ENCODE measurements around the gene JMJD4.
A peak's percentile ranks its signal among the peaks of the same experiment; 100 is the strongest.

Gene JMJD4

DNA sequence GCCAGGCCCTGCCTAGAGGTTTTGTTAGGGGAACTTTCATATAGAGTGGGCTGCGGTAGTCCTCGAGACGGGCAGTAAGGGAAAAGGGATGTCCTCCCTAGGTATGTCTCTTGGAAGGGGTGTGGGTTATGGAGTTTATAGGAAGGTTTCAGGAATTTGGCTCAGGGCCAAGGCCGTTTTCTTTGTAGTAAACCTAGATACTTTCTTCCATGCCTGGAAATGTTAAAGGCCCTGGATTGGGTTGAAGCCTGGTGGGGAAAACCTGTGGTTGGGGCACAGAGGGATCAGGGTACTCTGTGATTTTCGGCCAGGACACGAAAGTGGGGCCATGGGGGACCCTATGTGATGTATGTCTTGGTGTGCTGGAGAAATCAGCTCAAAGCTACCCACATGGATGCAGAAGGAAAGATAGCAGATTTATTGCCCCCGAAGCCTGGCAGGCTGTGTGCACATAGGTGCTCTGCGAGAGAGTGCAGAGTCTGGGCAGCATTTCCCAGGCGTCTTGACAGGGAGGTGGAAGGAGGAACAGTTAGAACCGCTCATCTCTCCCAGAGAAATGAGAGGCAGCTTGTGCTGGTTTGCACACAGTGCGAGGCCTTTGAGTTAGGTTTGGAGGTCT, 1.8 kb upstream of the JMJD4 start:
- H3K9me3 ChIP-seq (ENCODE audit: control insufficient read depth, insufficient read depth, low read length): no peaks in the 10 kb centered on the region
- H4K20me1 ChIP-seq (ENCODE audit: control insufficient read depth, insufficient read depth, low read depth, low read length): peaks cover 9% of the 10 kb centered on the region; the same call in 1 of the 2 replicates
- H3K79me2 ChIP-seq (ENCODE audit: control insufficient read depth, low read length): peaks cover 88% of the 10 kb centered on the region
- H3K4me3 ChIP-seq (ENCODE audit: low read length): no peak overlapping the region
- no peak overlapping the region for H3K27ac ChIP-seq (ENCODE audit: low read depth, low read length)
- peaks cover 14% of the 10 kb centered on the region for H3K4me1 ChIP-seq (ENCODE audit: control insufficient read depth, low read length)
- no peaks in the 10 kb centered on the region for H3F3A ChIP-seq (ENCODE audit: control insufficient read depth, insufficient read depth)
- H3K36me3 ChIP-seq (ENCODE audit: control insufficient read depth, low read length): peaks cover 25% of the 10 kb centered on the region
- no peak for TF ChIP-seq EZH2phosphoT487 (IDR thresholded peaks at IDR 0.05; ENCODE audit: borderline replicate concordance, low read length)
- TF ChIP-seq, protein P1, sequence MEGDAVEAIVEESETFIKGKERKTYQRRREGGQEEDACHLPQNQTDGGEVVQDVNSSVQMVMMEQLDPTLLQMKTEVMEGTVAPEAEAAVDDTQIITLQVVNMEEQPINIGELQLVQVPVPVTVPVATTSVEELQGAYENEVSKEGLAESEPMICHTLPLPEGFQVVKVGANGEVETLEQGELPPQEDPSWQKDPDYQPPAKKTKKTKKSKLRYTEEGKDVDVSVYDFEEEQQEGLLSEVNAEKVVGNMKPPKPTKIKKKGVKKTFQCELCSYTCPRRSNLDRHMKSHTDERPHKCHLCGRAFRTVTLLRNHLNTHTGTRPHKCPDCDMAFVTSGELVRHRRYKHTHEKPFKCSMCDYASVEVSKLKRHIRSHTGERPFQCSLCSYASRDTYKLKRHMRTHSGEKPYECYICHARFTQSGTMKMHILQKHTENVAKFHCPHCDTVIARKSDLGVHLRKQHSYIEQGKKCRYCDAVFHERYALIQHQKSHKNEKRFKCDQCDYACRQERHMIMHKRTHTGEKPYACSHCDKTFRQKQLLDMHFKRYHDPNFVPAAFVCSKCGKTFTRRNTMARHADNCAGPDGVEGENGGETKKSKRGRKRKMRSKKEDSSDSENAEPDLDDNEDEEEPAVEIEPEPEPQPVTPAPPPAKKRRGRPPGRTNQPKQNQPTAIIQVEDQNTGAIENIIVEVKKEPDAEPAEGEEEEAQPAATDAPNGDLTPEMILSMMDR (IDR thresholded peaks at IDR 0.05; ENCODE audit: low read depth, low read length, poor library complexity, severe bottlenecking): no peak
- H3K4me2 ChIP-seq (ENCODE audit: low read length): no peak overlapping the region
- no peaks in the 10 kb centered on the region for H3K9me2 ChIP-seq (replicated peaks; ENCODE audit: control insufficient read depth, low read length)
- no peaks in the 10 kb centered on the region for H3K27me3 ChIP-seq (ENCODE audit: control insufficient read depth, low read length)

- Histone ChIP-seq H3K4me1 (ENCODE audit: control insufficient read depth, low read length) (peaks cover 14% of the 10 kb centered on the region), H3K9me3 (ENCODE audit: control insufficient read depth, insufficient read depth, low read length) (no peaks in the 10 kb centered on the region), H3K79me2 (ENCODE audit: control insufficient read depth, low read length) (peaks cover 79% of the 10 kb centered on the region), H3K36me3 (ENCODE audit: control insufficient read depth, low read length) (peaks cover 36% of the 10 kb centered on the region), H3F3A (ENCODE audit: control insufficient read depth, insufficient read depth) (no peaks in the 10 kb centered on the region), H3K9me2 (replicated peaks; ENCODE audit: control insufficient read depth, low read length) (no peaks in the 10 kb centered on the region), H3K4me2 (ENCODE audit: low read length) (peak overlapping the region; percentile 96), H3K27me3 (ENCODE audit: control insufficient read depth, low read length) (no peaks in the 10 kb centered on the region), H4K20me1 (ENCODE audit: control insufficient read depth, insufficient read depth, low read depth, low read length) (peaks cover 9% of the 10 kb centered on the region; the same call in 1 of the 2 replicates), H3K4me3 (ENCODE audit: low read length) (peak overlapping the region; percentile 98), H3K27ac (ENCODE audit: low read depth, low read length) (peak overlapping the region; percentile 12; the same call in 1 of the 2 replicates)
- TF ChIP-seq, protein P1 (IDR thresholded peaks at IDR 0.05; ENCODE audit: low read depth, low read length, poor library complexity, severe bottlenecking): no peak
- no peak for TF ChIP-seq EZH2phosphoT487 (IDR thresholded peaks at IDR 0.05; ENCODE audit: borderline replicate concordance, low read length)
Observed at GRCh38 chr1:227735539-227736285, 610 bp upstream of the JMJD4 start.

DNA sequence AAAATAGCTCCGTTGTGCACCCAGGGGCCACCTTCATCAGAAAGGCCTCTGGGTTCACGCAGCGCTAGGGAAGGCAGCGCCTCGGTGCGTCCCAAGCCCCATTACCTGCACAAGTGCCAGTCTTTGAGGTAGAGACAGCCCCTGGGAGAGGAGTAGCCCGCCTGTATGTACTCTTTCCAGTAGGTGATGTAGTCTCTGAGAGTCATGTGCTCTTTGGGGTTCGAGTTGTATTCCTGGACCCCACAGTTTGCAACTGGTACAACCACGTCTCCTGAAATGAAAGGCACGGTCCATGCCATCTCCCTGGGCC, 601 bp downstream of the JMJD4 start:
- Histone ChIP-seq H3K4me2 (ENCODE audit: low read length) (peak overlapping the region; percentile 96), H3K9me2 (replicated peaks; ENCODE audit: control insufficient read depth, low read length) (no peaks in the 10 kb centered on the region), H3F3A (ENCODE audit: control insufficient read depth, insufficient read depth) (peaks cover 3% of the 10 kb centered on the region), H3K79me2 (ENCODE audit: control insufficient read depth, low read length) (peaks cover 67% of the 10 kb centered on the region), H3K27ac (ENCODE audit: low read depth, low read length) (peak overlapping the region; percentile 30), H3K4me3 (ENCODE audit: low read length) (peak overlapping the region; percentile 98), H3K4me1 (ENCODE audit: control insufficient read depth, low read length) (peaks cover 16% of the 10 kb centered on the region), H3K9me3 (ENCODE audit: control insufficient read depth, insufficient read depth, low read length) (no peaks in the 10 kb centered on the region), H4K20me1 (ENCODE audit: control insufficient read depth, insufficient read depth, low read depth, low read length) (peaks cover 12% of the 10 kb centered on the region; the same call in 1 of the 2 replicates), H3K27me3 (ENCODE audit: control insufficient read depth, low read length) (no peaks in the 10 kb centered on the region), H3K36me3 (ENCODE audit: control insufficient read depth, low read length) (peaks cover 39% of the 10 kb centered on the region)
- TF ChIP-seq, protein P1 (IDR thresholded peaks at IDR 0.05; ENCODE audit: low read depth, low read length, poor library complexity, severe bottlenecking): no peak
- no peak for TF ChIP-seq EZH2phosphoT487 (IDR thresholded peaks at IDR 0.05; ENCODE audit: borderline replicate concordance, low read length)

All from DOHH2 (cell line).